CD14-positive monocyte (primary cell): ENCODE measurements around the gene AOAH. TPM values are rescaled to one million over a fixed set of nuclear protein-coding genes. Genes with fewer than 3 reads are reported as not detected.

Experiments
- DNase-seq, 3 donors: peaks; one replicate each; pipeline ENCODE4 v3.0.0-alpha.2; 2011 to 2022
- H2AFZ ChIP-seq: 2 replicates; pipeline ENCODE4 v1.6.0; 2012; ENCODE audit warnings: mild to moderate bottlenecking, low read depth, low read length, inconsistent platforms; ENCODE audit not compliant: insufficient read depth, poor library complexity, severe bottlenecking
- H3K27ac ChIP-seq, 2 donors: 1 replicate in 1 of 2; 2 replicates in 1 of 2; pipeline ENCODE4 v1.5.1; 2012 to 2013; ENCODE audit warnings: low read length in 2 of 2, control low read depth in 1 of 2, inconsistent platforms in 1 of 2, low read depth in 1 of 2, mild to moderate bottlenecking in 1 of 2
- H3K27me3 ChIP-seq, 2 donors: one replicate each; pipeline versions ENCODE4 v1.6.0 to v1.6.1; 2011 to 2013; ENCODE audit warnings: low read length in 2 of 2; ENCODE audit not compliant: control insufficient read depth in 2 of 2, insufficient read depth in 2 of 2
- H3K36me3 ChIP-seq, 2 donors: replicated peaks in 1 of 2; 1 replicate in 1 of 2; 2 replicates in 1 of 2; pipeline versions ENCODE4 v1.5.1 to v1.6.1; 2012 to 2013; ENCODE audit warnings: low read length in 2 of 2, control low read depth in 1 of 2, inconsistent platforms in 1 of 2, mild to moderate bottlenecking in 1 of 2; ENCODE audit not compliant: insufficient read depth in 2 of 2, control insufficient read depth in 1 of 2
- H3K4me1 ChIP-seq, 2 donors: 1 replicate in 1 of 2; 2 replicates in 1 of 2; pipeline versions ENCODE4 v1.5.1 to v1.6.1; 2012 to 2013; ENCODE audit warnings: low read length in 2 of 2, control low read depth in 1 of 2, inconsistent platforms in 1 of 2, mild to moderate bottlenecking in 1 of 2, moderate library complexity in 1 of 2; ENCODE audit not compliant: insufficient read depth in 2 of 2, control insufficient read depth in 1 of 2
- H3K4me2 ChIP-seq: replicated peaks from 2 replicates; pipeline ENCODE3; 2012; ENCODE audit warnings: low read length, moderate library complexity, mild to moderate bottlenecking; ENCODE audit not compliant: poor library complexity, severe bottlenecking; ENCODE audit errors: extremely low read depth
- H3K4me3 ChIP-seq, 3 experiments: fragments of 200-600 bp in 1 of 3; sonication (generic) in 1 of 3; replicated peaks in 1 of 3; 1 replicate in 2 of 3; 2 replicates in 1 of 3; pipeline ENCODE4 v1.5.1; 2011 to 2013; ENCODE audit warnings: low read length in 3 of 3, mild to moderate bottlenecking in 3 of 3, control low read depth in 2 of 3, low read depth in 2 of 3, inconsistent platforms in 1 of 3, moderate library complexity in 1 of 3
- H3K79me2 ChIP-seq: 2 replicates; pipeline ENCODE4 v1.6.0; 2012; ENCODE audit warnings: mild to moderate bottlenecking, control low read depth, inconsistent platforms, low read length, moderate library complexity; ENCODE audit not compliant: insufficient read depth
- H3K9ac ChIP-seq: 2 replicates; pipeline ENCODE4 v1.6.0; 2017; ENCODE audit warnings: low read length, mild to moderate bottlenecking; ENCODE audit not compliant: insufficient read depth, poor library complexity, severe bottlenecking
- H3K9me3 ChIP-seq, 2 donors: replicated peaks in 1 of 2; 1 replicate in 1 of 2; 2 replicates in 1 of 2; pipeline versions ENCODE4 v1.5.1 to v1.6.1; 2012 to 2013; ENCODE audit warnings: low read length in 2 of 2, control low read depth in 1 of 2; ENCODE audit not compliant: control insufficient read depth in 1 of 2, insufficient read depth in 1 of 2
- H4K20me1 ChIP-seq: 2 replicates; pipeline ENCODE4 v1.6.0; 2012; ENCODE audit warnings: mild to moderate bottlenecking, low read length, control low read depth, moderate library complexity; ENCODE audit not compliant: insufficient read depth
- H3K27ac Mint-ChIP-seq, 7 donors: one replicate each; pipeline ENCODE4 v1.8.0; 2020; ENCODE audit warnings: mild to moderate bottlenecking in 7 of 7, mixed read lengths in 7 of 7, moderate library complexity in 6 of 7, inconsistent platforms in 2 of 7
- H3K27me3 Mint-ChIP-seq, 3 donors: one replicate each; pipeline ENCODE4 v1.8.0; 2021 to 2022; ENCODE audit warnings: low read depth in 3 of 3, mild to moderate bottlenecking in 3 of 3, mixed read lengths in 3 of 3, moderate library complexity in 3 of 3, inconsistent platforms in 1 of 3
- H3K36me3 Mint-ChIP-seq, 2 donors: one replicate each; pipeline ENCODE4 v1.8.0; 2020; ENCODE audit warnings: mixed read lengths in 2 of 2, inconsistent platforms in 1 of 2, mild to moderate bottlenecking in 1 of 2
- H3K4me1 Mint-ChIP-seq: one replicate; pipeline ENCODE4 v1.8.0; 2020; ENCODE audit warnings: mild to moderate bottlenecking, mixed read lengths
- H3K4me3 Mint-ChIP-seq, 2 donors: one replicate each; pipeline ENCODE4 v1.8.0; 2020; ENCODE audit warnings: mild to moderate bottlenecking in 2 of 2, mixed read lengths in 2 of 2, moderate library complexity in 1 of 2
- H3K9me3 Mint-ChIP-seq, 7 donors: one replicate each; pipeline ENCODE4 v1.8.0; 2020 to 2022; ENCODE audit warnings: mixed read lengths in 7 of 7, mild to moderate bottlenecking in 6 of 7, moderate library complexity in 6 of 7, inconsistent platforms in 2 of 7
- CTCF ChIP-seq: fragments of 200-600 bp; IDR thresholded peaks from one replicate; pipeline ENCODE4 v1.8.0; 2022; ENCODE audit warnings: antibody characterized with exemption, mild to moderate bottlenecking
- WGBS: methylation state at CpG from one replicate; pipeline ENCODE4 v1.1.5; 2013; ENCODE audit warnings: missing lambda C conversion rate; ENCODE audit not compliant: insufficient coverage; 5-methylcytosine and 5-hydroxymethylcytosine counted together
- intact Hi-C, 2 donors: fragments of 100-400 bp; cut with micrococcal nuclease; formaldehyde crosslinking; loops; one replicate each; pipeline versions ENCODE4 v1.15.0 to v1.15.1; 2023
- polyA plus RNA-seq, 3 donors: library from polyadenylated mRNA; depleted of rRNA in 1 of 3; unstranded in 2 of 3; stranded (reverse) in 1 of 3; fragments of 300-500 nt in 2 of 3; fragments of >200 nt in 1 of 3; fragmentation: Illumina TruSeq in 2 of 3; gene quantifications; 1 replicate in 2 of 3; 2 replicates in 1 of 3; pipeline ENCODE4 v1.2.3, GENCODE V29; 2012 to 2021

Gene AOAH
- polyA plus RNA-seq, 3 donors = 305 to 467 (median 349) TPM

- WGBS = no CpG with 5 or more reads among the region's 8 CpGs
- Histone ChIP-seq H3K4me1 (peaks cover 10 to 17% of the 10 kb centered on the region in 2 donors), H3K9me3 (no peaks in the 10 kb centered on the region), H3K36me3 (peaks cover 91 to 100% of the 10 kb centered on the region in 2 donors), H2AFZ (no peak overlapping the region), H3K27me3 (no peaks in the 10 kb centered on the region), H3K4me3 (no peak overlapping the region), H3K27ac (peak overlapping the region; percentile 25 to 64), H3K4me2 (no peak overlapping the region), H3K79me2 (peaks cover 60% of the 10 kb centered on the region), H3K9ac (no peak overlapping the region), H4K20me1 (peaks cover 100% of the 10 kb centered on the region)
- Mint-ChIP-seq H3K4me1 (peaks cover 15% of the 10 kb centered on the region), H3K27me3 (no peaks in the 10 kb centered on the region), H3K9me3 (no peaks in the 10 kb centered on the region), H3K36me3 (peaks cover 83 to 97% of the 10 kb centered on the region in 2 donors), H3K27ac (peak overlapping the region in 4 of 7 donors; percentile 13 to 70 (median 41)), H3K4me3 (no peak overlapping the region)
- no peak for TF ChIP-seq CTCF
- intact Hi-C loops = no loop called here
- DNase-seq = peak in 1 of 3 donors; percentile 75
Measured at GRCh38 chr7:36658335-36659171, 65.7 kb downstream of the AOAH start.

- H3K4me1 ChIP-seq = peaks cover 13 to 17% of the 10 kb centered on the region in 2 donors
- H3K4me3 ChIP-seq = no peak overlapping the region
- no peak overlapping the region for H3K9ac ChIP-seq
- intact Hi-C loops = no loop called here
- DNase-seq = peak in 2 of 3 donors; percentile 9 to 79
- WGBS = 100% methylated on average over 2 of the region's 8 CpGs
- peak overlapping the region; percentile 64 to 66 for H3K27ac ChIP-seq
- no peak for TF ChIP-seq CTCF
- H3K4me2 ChIP-seq = no peak overlapping the region
- Mint-ChIP-seq H3K4me3 (no peak overlapping the region), H3K36me3 (peaks cover 86 to 98% of the 10 kb centered on the region in 2 donors), H3K9me3 (no peaks in the 10 kb centered on the region), H3K27ac (peak overlapping the region; percentile 9 to 91 (median 82)), H3K4me1 (peaks cover 24% of the 10 kb centered on the region), H3K27me3 (no peaks in the 10 kb centered on the region)
- H3K9me3 ChIP-seq = no peaks in the 10 kb centered on the region
- H4K20me1 ChIP-seq = peaks cover 100% of the 10 kb centered on the region
- H2AFZ ChIP-seq = no peak overlapping the region
- peaks cover 50% of the 10 kb centered on the region for H3K79me2 ChIP-seq
- no peaks in the 10 kb centered on the region for H3K27me3 ChIP-seq
- H3K36me3 ChIP-seq = peaks cover 96 to 100% of the 10 kb centered on the region in 2 donors
Measured at GRCh38 chr7:36657036-36657660, 67.1 kb downstream of the AOAH start.
